ENCODE measurements around the gene SLC6A7.

GRCh38 chr5:150217873-150218692 lies 28.2 kb downstream of the SLC6A7 start:
- TF ChIP-seq, protein P1, sequence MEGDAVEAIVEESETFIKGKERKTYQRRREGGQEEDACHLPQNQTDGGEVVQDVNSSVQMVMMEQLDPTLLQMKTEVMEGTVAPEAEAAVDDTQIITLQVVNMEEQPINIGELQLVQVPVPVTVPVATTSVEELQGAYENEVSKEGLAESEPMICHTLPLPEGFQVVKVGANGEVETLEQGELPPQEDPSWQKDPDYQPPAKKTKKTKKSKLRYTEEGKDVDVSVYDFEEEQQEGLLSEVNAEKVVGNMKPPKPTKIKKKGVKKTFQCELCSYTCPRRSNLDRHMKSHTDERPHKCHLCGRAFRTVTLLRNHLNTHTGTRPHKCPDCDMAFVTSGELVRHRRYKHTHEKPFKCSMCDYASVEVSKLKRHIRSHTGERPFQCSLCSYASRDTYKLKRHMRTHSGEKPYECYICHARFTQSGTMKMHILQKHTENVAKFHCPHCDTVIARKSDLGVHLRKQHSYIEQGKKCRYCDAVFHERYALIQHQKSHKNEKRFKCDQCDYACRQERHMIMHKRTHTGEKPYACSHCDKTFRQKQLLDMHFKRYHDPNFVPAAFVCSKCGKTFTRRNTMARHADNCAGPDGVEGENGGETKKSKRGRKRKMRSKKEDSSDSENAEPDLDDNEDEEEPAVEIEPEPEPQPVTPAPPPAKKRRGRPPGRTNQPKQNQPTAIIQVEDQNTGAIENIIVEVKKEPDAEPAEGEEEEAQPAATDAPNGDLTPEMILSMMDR (IDR thresholded peaks at IDR 0.05 in 4 of 5, conservative IDR thresholded peaks at IDR 0.05 in 1 of 5): peak; percentile 90 to 97 (median 93)
- TF ChIP-seq POLR2A (IDR thresholded peaks at IDR 0.05): no peak

Data from gastrocnemius medialis (tissue), 4 donors.